Stimulated activated CD4-positive, alpha-beta T cell treated with anti-CD3 and anti-CD28 coated beads, Interleukin-15, amount 100 ng/mL, for 1 hour (primary cell): ENCODE results near the gene UGT3A2.

ENCODE experiments used
- DNase-seq, 2 donors: peaks; one replicate each; pipeline ENCODE4 v3.0.0-alpha.2; 2020; ENCODE audit warnings: low read depth in 1 of 2, low spot score in 1 of 2

UGT3A2 gene

DNA sequence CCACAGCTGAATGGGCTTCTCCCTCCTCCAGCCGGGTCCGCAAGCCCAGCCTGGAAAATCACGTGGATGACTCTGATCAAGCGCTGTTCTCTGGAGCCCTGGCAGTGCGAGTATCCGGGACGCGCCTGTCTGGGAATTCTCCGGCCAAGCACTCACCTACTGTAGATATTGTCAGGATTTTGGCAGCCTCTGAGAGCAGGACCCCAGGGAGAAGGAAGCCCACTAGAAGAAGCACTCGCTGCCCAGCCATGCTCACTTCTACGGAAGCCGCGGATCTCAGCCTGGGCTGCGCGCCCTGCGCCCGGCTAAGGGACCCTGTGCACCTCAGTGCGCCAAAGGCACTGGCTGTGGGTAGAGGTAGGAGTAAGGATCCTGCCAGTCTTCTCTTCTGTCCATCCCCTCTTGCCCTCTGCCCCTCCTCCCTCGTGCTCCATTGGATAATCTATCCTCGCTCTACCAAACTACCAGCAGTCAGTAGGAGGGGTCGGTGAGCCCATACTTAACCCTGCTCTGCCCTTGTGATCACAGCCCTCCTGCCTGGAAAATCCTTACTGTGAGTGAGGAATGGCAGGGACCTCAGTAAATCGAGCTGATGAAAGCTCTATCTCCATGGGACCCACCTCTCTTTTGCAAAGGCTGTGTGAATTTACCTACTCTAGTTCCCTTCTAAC, at the start of gene UGT3A2:
UGT3A2 (minus strand) TSS at position 343 of the 671 bp plus-strand sequence; CDS start at position 250, 93 bp downstream.
- no peak for DNase-seq

DNA sequence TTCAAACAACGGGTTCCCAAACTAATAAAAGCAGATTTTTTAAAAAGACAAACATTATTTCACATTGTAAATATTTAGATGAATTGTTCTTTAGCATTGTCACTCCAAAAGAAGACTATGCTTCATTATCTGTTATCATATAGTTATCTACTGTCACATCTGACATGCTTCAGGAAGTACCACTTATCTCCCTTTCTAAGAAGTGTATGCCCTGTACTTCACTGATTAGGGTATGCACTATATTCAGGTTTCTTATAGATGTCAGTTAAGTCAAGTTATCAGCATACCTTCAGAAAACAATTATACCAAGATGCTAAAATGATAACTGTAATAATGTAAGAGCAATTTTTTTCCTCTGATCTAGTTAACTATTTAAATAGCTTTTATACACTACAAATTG, 44.6 kb upstream of the UGT3A2 start:
- DNase-seq = no peak

- DNase-seq = no peak
Measured at GRCh38 chr5:36108758-36109460, 42.2 kb upstream of the UGT3A2 start.

DNA sequence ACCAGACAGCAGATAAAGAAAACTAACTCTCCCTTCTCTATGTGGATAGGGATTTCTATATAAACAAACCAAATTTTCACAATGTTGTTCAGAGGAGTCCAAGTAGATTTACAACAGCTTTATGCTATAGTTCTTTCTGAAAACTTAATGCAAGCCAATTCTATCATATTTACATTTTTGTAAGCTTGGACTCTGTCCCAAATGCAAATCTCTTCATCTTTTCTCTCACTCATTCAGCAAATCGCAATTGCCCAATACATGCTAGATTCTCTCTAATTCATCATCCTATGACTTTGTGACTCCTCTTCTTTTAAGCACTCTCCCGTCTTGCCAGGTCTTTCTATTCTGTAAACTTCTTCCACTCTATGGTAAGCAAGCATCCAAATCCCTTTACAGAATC, 39.1 kb upstream of the UGT3A2 start:
- no peak for DNase-seq

- DNase-seq = no peak
Measured at GRCh38 chr5:36099748-36100147, 33.1 kb upstream of the UGT3A2 start.

GRCh38 chr5:36096486-36096885, 29.8 kb upstream of the UGT3A2 start:
- DNase-seq = no peak

GRCh38 chr5:36089989-36090388, 23.3 kb upstream of the UGT3A2 start:
- DNase-seq = no peak

- DNase-seq = no peak
Measured at GRCh38 chr5:36079200-36079781, 12.6 kb upstream of the UGT3A2 start.

DNA sequence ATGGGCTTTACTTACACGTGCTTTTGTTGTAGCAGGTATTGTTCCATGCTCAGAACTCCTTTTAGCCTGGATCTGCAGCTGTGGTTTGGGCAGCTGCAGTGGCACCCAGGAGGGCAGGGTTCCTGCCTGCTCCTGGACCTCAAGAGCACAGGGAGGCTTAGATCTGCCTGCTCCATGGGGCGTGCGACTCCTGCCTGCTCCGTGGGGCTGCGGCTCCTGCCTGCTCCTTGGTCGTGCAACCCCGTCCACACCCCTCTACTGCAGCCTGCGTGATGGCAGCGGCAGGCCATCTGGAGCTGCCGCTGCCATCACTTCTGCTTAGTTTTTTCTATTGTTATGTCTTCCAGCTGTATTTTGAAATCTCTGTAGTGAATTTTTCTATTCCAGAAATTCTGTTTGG, 11.7 kb upstream of the UGT3A2 start:
- no peak for DNase-seq

- DNase-seq = no peak
Measured at GRCh38 chr5:36073595-36074216, 7.0 kb upstream of the UGT3A2 start.

DNA sequence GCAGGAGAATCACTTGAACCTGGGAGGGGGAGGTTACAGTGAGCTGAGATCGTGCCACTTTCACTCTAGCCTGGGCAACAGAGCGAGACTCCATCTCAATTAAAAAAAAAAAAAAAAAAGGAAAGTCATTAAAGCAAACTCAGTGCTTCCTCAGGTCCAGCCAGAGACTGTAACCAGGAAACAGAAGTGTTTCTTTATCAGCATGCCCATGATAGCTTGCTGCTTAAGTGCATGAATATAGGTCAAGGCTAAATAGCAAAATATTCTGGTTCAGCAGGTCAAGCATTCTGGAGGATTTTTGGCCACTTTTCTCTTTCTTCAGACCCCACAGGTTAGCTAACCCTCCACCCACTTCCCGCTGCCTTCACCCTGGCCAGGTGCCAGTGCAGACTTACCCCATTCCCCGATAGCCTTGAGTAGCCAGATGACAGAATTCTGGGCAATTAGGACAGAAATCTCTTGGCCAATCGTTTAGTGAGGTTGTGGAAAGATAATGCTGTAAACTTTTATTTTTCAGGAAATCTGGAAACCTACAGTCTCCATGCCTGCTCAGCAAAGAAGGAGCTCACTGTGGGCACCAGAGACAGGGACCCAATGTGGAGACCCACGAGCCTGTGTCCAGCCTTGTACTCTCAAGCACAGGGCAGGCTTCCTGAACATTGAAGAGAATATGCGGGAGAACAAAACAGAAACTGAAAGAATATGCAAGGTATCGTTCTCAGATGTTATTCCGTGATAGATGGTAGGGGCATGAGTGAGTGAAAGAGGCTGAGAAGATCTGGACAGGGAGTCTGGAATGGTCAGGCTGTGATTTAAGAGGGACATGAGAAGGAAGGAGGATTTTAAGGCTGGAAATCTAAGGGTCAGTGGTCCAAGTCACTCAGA, 4.2 kb upstream of the UGT3A2 start:
- DNase-seq = no peak

GRCh38 chr5:36068751-36069281, 2.1 kb upstream of the UGT3A2 start:
- DNase-seq = no peak

- no peak for DNase-seq
Measured at GRCh38 chr5:36066001-36066539, 612 bp downstream of the UGT3A2 start.

DNA sequence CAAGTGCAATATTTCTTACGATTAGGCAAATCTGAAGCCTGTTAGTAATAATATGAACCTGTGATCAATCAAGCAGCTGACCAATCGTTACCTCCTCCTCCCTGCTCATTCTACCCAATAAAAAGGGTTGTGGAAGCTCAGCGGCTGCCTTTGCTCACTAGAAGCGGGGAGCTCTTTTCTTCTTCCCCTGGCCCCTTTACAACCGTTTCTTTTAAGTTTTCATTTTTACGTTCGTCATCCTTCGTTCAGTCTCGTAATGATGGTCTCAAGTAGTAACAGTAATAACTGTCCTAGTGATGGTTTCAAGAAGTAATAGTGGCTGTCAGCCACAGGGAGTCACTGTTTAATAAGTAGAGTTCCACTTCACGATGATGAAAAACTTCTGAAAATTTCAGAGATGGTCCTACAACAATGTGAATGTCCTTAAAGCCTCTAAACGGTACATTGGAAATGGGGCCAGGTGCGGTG, 6.2 kb downstream of the UGT3A2 start:
- DNase-seq = no peak

- no peak for DNase-seq
Measured at GRCh38 chr5:36059571-36060419, 6.9 kb downstream of the UGT3A2 start.

- DNase-seq = no peak
Measured at GRCh38 chr5:36058776-36059175, 7.9 kb downstream of the UGT3A2 start.

- no peak for DNase-seq
Measured at GRCh38 chr5:36057386-36057785, 9.3 kb downstream of the UGT3A2 start.

DNA sequence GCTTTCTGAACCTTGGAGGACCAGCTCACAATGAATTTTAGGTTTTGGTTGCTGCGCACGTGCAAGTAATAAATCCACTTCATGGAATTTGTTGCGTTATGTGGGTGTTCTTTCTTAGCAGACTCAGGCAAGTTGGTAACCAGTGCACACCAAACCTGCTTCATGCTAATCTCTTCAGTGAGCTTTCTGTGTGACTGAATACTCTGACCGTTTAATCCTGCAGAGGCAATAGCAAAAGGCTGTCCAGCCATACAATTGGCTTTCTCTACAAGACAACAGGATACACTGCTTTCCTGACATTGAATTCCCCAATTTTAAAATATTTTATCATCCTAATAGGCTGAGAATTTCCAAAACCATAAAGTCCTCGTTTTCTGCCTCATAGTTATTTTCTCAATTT, 10.3 kb downstream of the UGT3A2 start:
- no peak for DNase-seq

- no peak for DNase-seq
Measured at GRCh38 chr5:36055984-36056383, 10.7 kb downstream of the UGT3A2 start.
